Measurements from ENCODE around the gene SELENOI.
A peak's percentile ranks its signal among the peaks of the same experiment; 100 is the strongest.

- peak; percentile 89 to 91 (median 90) for TF ChIP-seq CTCF (IDR thresholded peaks at IDR 0.05)
- no peak for TF ChIP-seq POLR2A (IDR thresholded peaks at IDR 0.05; ENCODE audit: low read depth)
Measured at GRCh38 chr2:26330114-26330549, 15.8 kb upstream of the SELENOI start.

Data from esophagus muscularis mucosa (tissue), 3 donors.